HG03159 (cell line): ENCODE data around the gene BAG5.

Experiments
- ATAC-seq: cut with Tn5 transposase; IDR thresholded peaks from one replicate; pipeline ENCODE4 v1.9.1; 2021; ENCODE audit warnings: mild to moderate bottlenecking, moderate library complexity; ENCODE audit not compliant: unreplicated experiment

BAG5 gene

GRCh38 chr14:103568952-103569351 lies 6.5 kb upstream of the BAG5 start:
- ATAC-seq: no peak

- no peak for ATAC-seq
Observed at GRCh38 chr14:103563844-103564505, 1.5 kb upstream of the BAG5 start.

GRCh38 chr14:103563226-103563620 lies 766 bp upstream of the BAG5 start:
- ATAC-seq: no peak

- peak; percentile 21 for ATAC-seq
Observed at GRCh38 chr14:103562179-103562428, 353 bp downstream of the BAG5 start.

- peak; percentile 32 for ATAC-seq
Observed at GRCh38 chr14:103561381-103562178, 877 bp downstream of the BAG5 start.

GRCh38 chr14:103560691-103561090 lies 1.8 kb downstream of the BAG5 start:
- ATAC-seq: no peak

- ATAC-seq: no peak
Observed at GRCh38 chr14:103559766-103560165, 2.7 kb downstream of the BAG5 start.

GRCh38 chr14:103558071-103558882 lies 4.2 kb downstream of the BAG5 start:
- ATAC-seq: no peak

GRCh38 chr14:103556946-103557758 lies 5.3 kb downstream of the BAG5 start:
- ATAC-seq: no peak

GRCh38 chr14:103555559-103556337 lies 6.7 kb downstream of the BAG5 start:
- ATAC-seq: no peak

- no peak for ATAC-seq
Observed at GRCh38 chr14:103552846-103553210, 9.6 kb downstream of the BAG5 start.

GRCh38 chr14:103552011-103552845 lies 10.2 kb downstream of the BAG5 start:
- ATAC-seq: no peak

- no peak for ATAC-seq
Observed at GRCh38 chr14:103551338-103551762, 11.1 kb downstream of the BAG5 start.

GRCh38 chr14:103550451-103551337 lies 11.8 kb downstream of the BAG5 start:
- no peak for ATAC-seq

- no peak for ATAC-seq
Observed at GRCh38 chr14:103549361-103550311, 12.8 kb downstream of the BAG5 start.

GRCh38 chr14:103548463-103549351 lies 13.8 kb downstream of the BAG5 start:
- ATAC-seq: no peak
